ENCODE data around the gene CCDC198. TPM values are rescaled to one million over a fixed set of nuclear protein-coding genes. Genes with fewer than 3 reads are reported as not detected.

CCDC198 gene, protein sequence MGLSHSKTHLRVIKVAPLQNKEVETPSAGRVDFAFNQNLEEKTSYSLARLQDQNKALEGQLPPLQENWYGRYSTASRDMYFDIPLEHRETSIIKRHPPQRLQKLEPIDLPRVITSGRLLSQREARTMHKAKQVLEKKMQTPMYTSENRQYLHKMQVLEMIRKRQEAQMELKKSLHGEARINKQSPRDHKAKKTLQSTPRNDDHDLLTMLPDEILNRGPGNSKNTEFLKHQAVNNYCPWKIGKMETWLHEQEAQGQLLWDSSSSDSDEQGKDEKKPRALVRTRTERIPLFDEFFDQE
- not detected in 2 replicates for total RNA-seq

DNA sequence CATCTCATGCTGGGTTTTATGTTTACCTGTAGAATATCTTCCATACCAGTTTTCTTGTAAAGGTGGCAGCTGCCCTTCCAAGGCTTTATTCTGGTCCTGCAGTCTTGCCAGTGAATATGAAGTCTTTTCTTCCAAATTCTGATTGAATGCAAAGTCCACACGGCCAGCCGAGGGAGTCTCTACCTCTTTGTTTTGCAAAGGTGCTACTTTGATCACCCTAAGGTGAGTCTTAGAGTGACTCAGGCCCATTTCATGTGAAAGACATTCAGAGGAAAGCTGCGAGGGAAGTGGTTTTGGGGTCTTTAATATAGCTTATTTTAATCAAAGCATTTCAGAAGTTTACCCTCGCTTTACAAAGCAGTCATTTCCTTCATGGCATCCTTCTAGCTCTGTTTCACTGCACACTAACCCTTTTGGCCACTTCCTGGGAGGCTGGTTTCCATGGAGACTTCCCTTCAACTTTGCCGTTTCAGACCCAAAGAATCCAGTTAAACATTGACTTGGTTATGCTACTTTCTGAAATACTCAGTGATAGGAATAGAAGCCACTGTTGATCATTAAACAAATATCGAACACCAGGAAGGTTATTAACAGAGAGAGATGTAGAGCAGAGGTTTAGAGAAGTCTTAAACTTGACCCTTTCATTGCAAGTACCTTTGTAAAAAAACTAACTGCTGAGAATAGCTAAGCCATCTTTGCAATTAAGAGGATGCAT lies at the start of gene CCDC198:
TSS of gene CCDC198 (minus strand) at position 391 of the 715 bp plus-strand sequence. CDS start at position 249, 142 bp downstream.

Other genes starting within 250 kb of the CCDC198 start
- gene EXOC5, start 225.0 kb downstream of the CCDC198 start, total RNA-seq, result 68.9 and 80.4 TPM in 2 replicates
- gene AP5M1, start 224.9 kb downstream of the CCDC198 start, total RNA-seq, result 14.9 and 22.5 TPM in 2 replicates
- 25.3 and 29.9 TPM in 2 replicates for gene NAA30, start 103.3 kb downstream of the CCDC198 start, total RNA-seq